A549 (cell line): ENCODE results near the gene POU1F1. TPM values are rescaled to one million over a fixed set of nuclear protein-coding genes. Genes with fewer than 3 reads are reported as not detected.
A peak's percentile ranks its signal among the peaks of the same experiment; 100 is the strongest.

Experiments
- ATAC-seq, 2 experiments: fragments of 200-7000 bp in 1 of 2; fragments of >200 bp in 1 of 2; cut with Nextera tagmentation in 1 of 2; cut with Tn5 transposase in 1 of 2; 3 replicates each; pipeline versions ENCODE4 v1.8.0 to v1.9.1; 2018 to 2020; ENCODE audit warnings: mild to moderate bottlenecking in 1 of 2, moderate library complexity in 1 of 2
- CTCF ChIA-PET: fragments of 300-600 bp; sonication (Branson Sonifier 250); formaldehyde crosslinking; extraction: SDS; loops from one replicate; lab custom pipeline; 2021; ENCODE audit warnings: antibody characterized with exemption, inconsistent platforms; lab: Yijun Ruan, JAX
- POLR2A ChIA-PET: fragments of 350-600 bp; formaldehyde crosslinking; extraction: SDS; loops from one replicate; lab custom pipeline; 2021; ENCODE audit warnings: antibody characterized with exemption, inconsistent platforms; lab: Yijun Ruan, JAX
- DNase-seq, 2 experiments: peaks; one replicate each; pipeline versions ENCODE4 v3.0.0 to v3.0.0-alpha.2; 2011 to 2016; ENCODE audit warnings: low read depth in 1 of 2, low spot score in 1 of 2
- FAIRE-seq: peaks from 2 replicates; lab custom pipeline; 2011; peaks lifted over from hg19 to GRCh38; lab: Jason Lieb, UNC
- H3K27ac ChIP-seq, 2 experiments: fragments of >200 bp; sonication (Bioruptor Twin); formaldehyde crosslinking; 3 replicates each; pipeline ENCODE4 v1.5.1; 2016 to 2017
- H3K4me1 ChIP-seq: fragments of >200 bp; sonication (Bioruptor Twin); formaldehyde crosslinking; 3 replicates; pipeline ENCODE4 v1.6.1; 2016
- H3K4me2 ChIP-seq: fragments of >200 bp; sonication (Bioruptor Twin); formaldehyde crosslinking; 3 replicates; pipeline ENCODE4 v1.6.1; 2016
- H3K4me3 ChIP-seq: fragments of >200 bp; sonication (Bioruptor Twin); formaldehyde crosslinking; 3 replicates; pipeline ENCODE4 v1.5.1; 2016
- H3K9me3 ChIP-seq: fragments of >200 bp; sonication (Bioruptor Twin); formaldehyde crosslinking; 3 replicates; pipeline ENCODE4 v1.6.1; 2016
- CEBPB ChIP-seq, 2 experiments: fragments of >200 bp in 1 of 2; sonication (Bioruptor Twin) in 1 of 2; formaldehyde crosslinking in 1 of 2; IDR thresholded peaks; 2 replicates each; pipeline ENCODE4 v1.6.1; 2012 to 2016
- CHD2 ChIP-seq: fragments of 150-350 bp; IDR thresholded peaks from 2 replicates; pipeline ENCODE4 v1.6.1; 2014; ENCODE audit warnings: low read length; ENCODE audit not compliant: partially characterized antibody
- CHD4 ChIP-seq: fragments of 200-600 bp; sonication (generic); IDR thresholded peaks from 2 replicates; pipeline ENCODE4 v1.6.1; 2016; ENCODE audit warnings: antibody characterized with exemption, mild to moderate bottlenecking, borderline replicate concordance
- FOXS1 ChIP-seq: fragments of 250-450 bp; sonication (Bioruptor Pico); IDR thresholded peaks from 2 replicates; pipeline ENCODE4 v1.5.0; 2020; ENCODE audit warnings: mild to moderate bottlenecking, moderate library complexity
- GATA3 ChIP-seq: IDR thresholded peaks from 2 replicates; pipeline ENCODE4 v1.6.1; 2012; ENCODE audit warnings: borderline replicate concordance
- HDAC2 ChIP-seq: fragments of 200-600 bp; sonication (generic); IDR thresholded peaks from 2 replicates; pipeline ENCODE4 v1.6.1; 2016
- HEYL ChIP-seq: fragments of 250-450 bp; sonication (Bioruptor Pico); IDR thresholded peaks from 2 replicates; pipeline ENCODE4 v1.8.0; 2021; ENCODE audit warnings: mild to moderate bottlenecking, moderate library complexity
- HOXB13 ChIP-seq: fragments of 250-450 bp; sonication (Bioruptor Pico); IDR thresholded peaks from 2 replicates; pipeline ENCODE4 v1.5.0; 2020; ENCODE audit warnings: low read depth, mild to moderate bottlenecking, moderate library complexity
- HOXB5 ChIP-seq: fragments of 250-450 bp; sonication (Bioruptor Pico); IDR thresholded peaks from 2 replicates; pipeline ENCODE4 v1.5.0; 2020; ENCODE audit warnings: mild to moderate bottlenecking, moderate library complexity
- JUNB ChIP-seq: fragments of >200 bp; sonication (Bioruptor Twin); formaldehyde crosslinking; IDR thresholded peaks from 2 replicates; pipeline ENCODE4 v1.6.1; 2016
- KDM1A ChIP-seq: fragments of 200-600 bp; sonication (generic); IDR thresholded peaks from 2 replicates; pipeline ENCODE4 v1.6.1; 2016; ENCODE audit warnings: low read depth, mild to moderate bottlenecking
- MAFK ChIP-seq: fragments of 450-650 bp; IDR thresholded peaks from 2 replicates; pipeline ENCODE4 v1.6.1; 2014; ENCODE audit not compliant: partially characterized antibody
- PHF8 ChIP-seq: fragments of 200-600 bp; sonication (generic); IDR thresholded peaks from 2 replicates; pipeline ENCODE4 v1.6.1; 2016; ENCODE audit warnings: low read depth, mild to moderate bottlenecking, antibody characterized with exemption, moderate library complexity, borderline replicate concordance
- POLR2A ChIP-seq: IDR thresholded peaks from 2 replicates; pipeline ENCODE4 v1.6.1; 2012; ENCODE audit warnings: mild to moderate bottlenecking, low read length
- RCOR1 ChIP-seq: fragments of 150-350 bp; IDR thresholded peaks from 2 replicates; pipeline ENCODE4 v1.6.1; 2014; ENCODE audit warnings: antibody characterized with exemption, low read length, low read depth
- RNF2 ChIP-seq: fragments of 200-600 bp; sonication (generic); IDR thresholded peaks from 2 replicates; pipeline ENCODE4 v1.6.1; 2016; ENCODE audit warnings: low read depth, mild to moderate bottlenecking, antibody characterized with exemption, moderate library complexity, borderline replicate concordance
- SREBF2 ChIP-seq: fragments of 450-650 bp; IDR thresholded peaks from 2 replicates; pipeline ENCODE4 v1.6.1; 2014; ENCODE audit warnings: mild to moderate bottlenecking, moderate library complexity
- TFCP2L1 ChIP-seq: fragments of 250-450 bp; sonication (Bioruptor Pico); IDR thresholded peaks from 2 replicates; pipeline ENCODE4 v1.5.0; 2021; ENCODE audit warnings: mild to moderate bottlenecking
- WGBS: methylation state at CpG from one replicate; pipeline ENCODE4 v1.1.6; 2017; ENCODE audit errors: missing lambda C conversion rate; 5-methylcytosine and 5-hydroxymethylcytosine counted together
- polyA plus RNA-seq, 4 experiments: library from polyadenylated mRNA; depleted of rRNA in 3 of 4; stranded (reverse); fragments of >200 nt; fragmentation: RNase III in 1 of 4; extraction: RNeasy Plus Mini Kit Qiagen cat#74134 plus additional on column Dnase treatment in 1 of 4; gene quantifications; 2 replicates in 3 of 4; 3 replicates in 1 of 4; pipeline ENCODE4 v1.2.3, GENCODE V29; 2011 to 2017
- TF ChIP-seq, protein P1 (sequence below): IDR thresholded peaks from 2 replicates; pipeline ENCODE4 v1.6.1; 2012
- TF ChIP-seq, protein P2 (sequence below): IDR thresholded peaks from 2 replicates; pipeline ENCODE4 v1.6.1; 2012
- TF ChIP-seq, protein P3 (sequence below): fragments of >200 bp; sonication (Bioruptor Twin); formaldehyde crosslinking; IDR thresholded peaks from 3 replicates; pipeline ENCODE4 v1.5.1; 2016
- TF ChIP-seq, protein P4 (sequence below): fragments of 200-600 bp; sonication (generic); IDR thresholded peaks from 2 replicates; pipeline ENCODE4 v1.6.1; 2016; ENCODE audit warnings: antibody characterized with exemption, mild to moderate bottlenecking, moderate library complexity

POU1F1 gene
- polyA plus RNA-seq, 2 of the 4 experiments (the other 2 are of a cell fraction), result 0.59 TPM; not detected in 1

DNA sequence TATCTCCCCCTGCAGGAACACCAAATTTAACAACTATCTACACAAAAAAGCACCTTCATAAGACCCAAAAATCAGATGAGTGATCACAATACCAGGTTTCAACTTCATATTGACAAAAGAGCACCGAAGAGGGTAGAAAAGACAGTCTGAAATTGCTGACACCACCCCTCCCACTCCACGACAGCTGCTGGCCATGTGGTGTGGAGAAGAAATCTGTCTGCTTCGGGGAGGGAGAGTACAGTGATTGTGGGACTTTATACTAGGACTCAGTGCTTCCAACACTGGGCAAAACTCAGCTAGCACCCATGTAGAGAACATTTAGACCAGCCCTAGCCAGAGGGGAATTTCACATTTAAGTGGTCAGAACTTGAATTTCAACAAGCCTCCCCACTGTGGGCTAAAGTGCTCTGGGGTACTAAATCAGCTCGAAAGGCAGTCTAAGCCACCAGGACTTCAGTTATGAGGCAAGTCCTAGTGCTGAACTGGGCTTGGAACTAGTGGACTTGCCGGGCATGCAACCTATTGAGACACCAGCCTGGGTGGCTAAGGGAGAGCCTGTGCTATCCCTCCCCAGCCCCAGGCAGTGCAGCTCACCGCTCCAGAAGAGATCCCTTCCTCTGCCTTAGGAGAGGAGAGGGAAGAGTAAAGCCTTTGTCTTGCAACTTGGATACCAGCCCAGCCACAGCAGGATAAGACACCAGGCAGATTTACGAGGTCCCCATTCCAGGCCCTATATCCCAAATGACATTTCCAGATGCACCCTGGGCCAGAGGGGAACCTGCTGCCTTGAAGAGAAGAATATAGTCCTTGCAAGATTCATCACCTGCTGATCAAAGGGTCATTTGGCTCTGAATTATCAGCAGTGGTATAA lies 44.6 kb upstream of the POU1F1 start:
- Histone ChIP-seq H3K4me2 (peak overlapping the region; percentile 27; the same call in 2 of the 3 replicates), H3K4me3 (no peak overlapping the region), H3K4me1 (peaks cover 47% of the 10 kb centered on the region), H3K27ac (peak overlapping the region; percentile 53 to 77; a peak in 5 of 6 replicates), H3K9me3 (no peaks in the 10 kb centered on the region; the same call in 2 of the 3 replicates)
- ATAC-seq (peak in 1 of 2 experiments; percentile 60; a peak in 2 of 6 replicates), DNase-seq (no peak), FAIRE-seq (no peak)
- ChIA-PET CTCF (interaction anchor here (1.4 kb wide), 1 partner anchor 10 kb away, joined by 3 read pairs; no protein-coding TSS in a partner anchor), POLR2A (no interaction called here)
- no peak for TF ChIP-seq SREBF2
- TF ChIP-seq CHD4, result no peak
- no peak for TF ChIP-seq CHD2
- TF ChIP-seq, protein P1, sequence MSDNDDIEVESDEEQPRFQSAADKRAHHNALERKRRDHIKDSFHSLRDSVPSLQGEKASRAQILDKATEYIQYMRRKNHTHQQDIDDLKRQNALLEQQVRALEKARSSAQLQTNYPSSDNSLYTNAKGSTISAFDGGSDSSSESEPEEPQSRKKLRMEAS, result no peak
- TF ChIP-seq KDM1A, result no peak
- TF ChIP-seq JUNB, result no peak
- TF ChIP-seq PHF8, result no peak
- TF ChIP-seq TFCP2L1 (CRISPR knock-in tag), result no peak
- TF ChIP-seq RNF2, result no peak
- no peak for TF ChIP-seq POLR2A
- TF ChIP-seq HOXB13 (CRISPR knock-in tag), result no peak
- no peak for TF ChIP-seq MAFK
- no peak for TF ChIP-seq FOXS1
- TF ChIP-seq HDAC2, result no peak
- TF ChIP-seq HOXB5 (CRISPR knock-in tag), result no peak
- TF ChIP-seq HEYL (CRISPR knock-in tag), result no peak
- TF ChIP-seq, protein P2, sequence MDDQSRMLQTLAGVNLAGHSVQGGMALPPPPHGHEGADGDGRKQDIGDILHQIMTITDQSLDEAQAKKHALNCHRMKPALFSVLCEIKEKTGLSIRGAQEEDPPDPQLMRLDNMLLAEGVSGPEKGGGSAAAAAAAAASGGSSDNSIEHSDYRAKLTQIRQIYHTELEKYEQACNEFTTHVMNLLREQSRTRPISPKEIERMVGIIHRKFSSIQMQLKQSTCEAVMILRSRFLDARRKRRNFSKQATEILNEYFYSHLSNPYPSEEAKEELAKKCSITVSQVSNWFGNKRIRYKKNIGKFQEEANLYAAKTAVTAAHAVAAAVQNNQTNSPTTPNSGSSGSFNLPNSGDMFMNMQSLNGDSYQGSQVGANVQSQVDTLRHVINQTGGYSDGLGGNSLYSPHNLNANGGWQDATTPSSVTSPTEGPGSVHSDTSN, result no peak
- WGBS, result 79% methylated on average over 7 of the region's 7 CpGs

DNA sequence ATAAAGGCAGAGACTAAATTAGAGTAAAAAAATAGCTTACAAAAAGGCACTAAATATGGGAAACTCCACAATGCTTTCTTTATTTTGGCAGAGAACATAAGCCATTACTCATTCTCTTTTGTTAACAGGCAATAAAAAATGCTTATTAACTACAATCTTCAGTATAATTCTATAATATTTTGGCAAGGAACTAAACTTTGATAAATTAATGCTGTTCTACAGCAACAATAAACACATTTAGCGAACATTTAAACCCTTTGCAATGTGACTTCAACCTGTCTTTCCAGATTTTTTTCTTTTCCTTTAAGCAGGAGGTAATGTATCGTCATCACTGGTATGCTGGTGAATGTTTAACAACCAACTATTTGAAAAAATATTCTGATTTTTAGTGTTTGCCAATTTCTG lies 42.2 kb upstream of the POU1F1 start:
- FAIRE-seq (no peak), DNase-seq (no peak), ATAC-seq (peak in 1 of 2 experiments; percentile 23; a peak in 1 of 6 replicates)
- CTCF ChIA-PET, result no interaction called here
- no peak for TF ChIP-seq FOXS1
- TF ChIP-seq RCOR1, result no peak
- TF ChIP-seq CEBPB (IDR thresholded peaks at IDR 0.05), result no peak
- 0 out of 2 replicates have a peak, but pooled peaks have one; percentile 29 for TF ChIP-seq GATA3
- peak overlapping the region; percentile 67 to 78 for H3K27ac ChIP-seq
- 10% methylated on average over 2 of the region's 2 CpGs for WGBS
- no peak overlapping the region for H3K4me3 ChIP-seq
- no peaks in the 10 kb centered on the region for H3K9me3 ChIP-seq
- POLR2A ChIA-PET, result no interaction called here
- peaks cover 47% of the 10 kb centered on the region for H3K4me1 ChIP-seq
- peak overlapping the region; percentile 66 for H3K4me2 ChIP-seq

DNA sequence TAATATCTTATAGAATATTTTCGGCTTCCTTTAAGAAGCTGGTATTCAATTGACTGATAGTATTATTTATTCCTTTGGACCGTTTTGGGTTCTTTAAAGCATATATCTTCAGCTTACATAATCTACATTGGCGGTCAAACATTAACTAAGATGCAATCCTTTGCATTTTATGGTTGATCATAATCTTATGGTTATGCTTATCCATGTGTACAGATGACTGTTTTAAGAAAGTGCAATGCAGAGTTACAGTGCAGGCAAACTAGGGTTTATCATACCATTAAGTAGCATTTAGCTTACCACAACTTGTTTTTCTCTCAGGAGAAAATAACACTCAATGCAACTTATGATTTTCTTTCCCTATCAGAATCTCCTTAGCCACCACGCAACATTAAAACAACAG lies 41.4 kb upstream of the POU1F1 start:
- TF ChIP-seq HEYL (CRISPR knock-in tag) (no peak), GATA3 (peak; percentile 18; the same call in 1 of the 2 replicates)
- TF ChIP-seq, protein P3, sequence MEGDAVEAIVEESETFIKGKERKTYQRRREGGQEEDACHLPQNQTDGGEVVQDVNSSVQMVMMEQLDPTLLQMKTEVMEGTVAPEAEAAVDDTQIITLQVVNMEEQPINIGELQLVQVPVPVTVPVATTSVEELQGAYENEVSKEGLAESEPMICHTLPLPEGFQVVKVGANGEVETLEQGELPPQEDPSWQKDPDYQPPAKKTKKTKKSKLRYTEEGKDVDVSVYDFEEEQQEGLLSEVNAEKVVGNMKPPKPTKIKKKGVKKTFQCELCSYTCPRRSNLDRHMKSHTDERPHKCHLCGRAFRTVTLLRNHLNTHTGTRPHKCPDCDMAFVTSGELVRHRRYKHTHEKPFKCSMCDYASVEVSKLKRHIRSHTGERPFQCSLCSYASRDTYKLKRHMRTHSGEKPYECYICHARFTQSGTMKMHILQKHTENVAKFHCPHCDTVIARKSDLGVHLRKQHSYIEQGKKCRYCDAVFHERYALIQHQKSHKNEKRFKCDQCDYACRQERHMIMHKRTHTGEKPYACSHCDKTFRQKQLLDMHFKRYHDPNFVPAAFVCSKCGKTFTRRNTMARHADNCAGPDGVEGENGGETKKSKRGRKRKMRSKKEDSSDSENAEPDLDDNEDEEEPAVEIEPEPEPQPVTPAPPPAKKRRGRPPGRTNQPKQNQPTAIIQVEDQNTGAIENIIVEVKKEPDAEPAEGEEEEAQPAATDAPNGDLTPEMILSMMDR, result no peak
- TF ChIP-seq, protein P4, sequence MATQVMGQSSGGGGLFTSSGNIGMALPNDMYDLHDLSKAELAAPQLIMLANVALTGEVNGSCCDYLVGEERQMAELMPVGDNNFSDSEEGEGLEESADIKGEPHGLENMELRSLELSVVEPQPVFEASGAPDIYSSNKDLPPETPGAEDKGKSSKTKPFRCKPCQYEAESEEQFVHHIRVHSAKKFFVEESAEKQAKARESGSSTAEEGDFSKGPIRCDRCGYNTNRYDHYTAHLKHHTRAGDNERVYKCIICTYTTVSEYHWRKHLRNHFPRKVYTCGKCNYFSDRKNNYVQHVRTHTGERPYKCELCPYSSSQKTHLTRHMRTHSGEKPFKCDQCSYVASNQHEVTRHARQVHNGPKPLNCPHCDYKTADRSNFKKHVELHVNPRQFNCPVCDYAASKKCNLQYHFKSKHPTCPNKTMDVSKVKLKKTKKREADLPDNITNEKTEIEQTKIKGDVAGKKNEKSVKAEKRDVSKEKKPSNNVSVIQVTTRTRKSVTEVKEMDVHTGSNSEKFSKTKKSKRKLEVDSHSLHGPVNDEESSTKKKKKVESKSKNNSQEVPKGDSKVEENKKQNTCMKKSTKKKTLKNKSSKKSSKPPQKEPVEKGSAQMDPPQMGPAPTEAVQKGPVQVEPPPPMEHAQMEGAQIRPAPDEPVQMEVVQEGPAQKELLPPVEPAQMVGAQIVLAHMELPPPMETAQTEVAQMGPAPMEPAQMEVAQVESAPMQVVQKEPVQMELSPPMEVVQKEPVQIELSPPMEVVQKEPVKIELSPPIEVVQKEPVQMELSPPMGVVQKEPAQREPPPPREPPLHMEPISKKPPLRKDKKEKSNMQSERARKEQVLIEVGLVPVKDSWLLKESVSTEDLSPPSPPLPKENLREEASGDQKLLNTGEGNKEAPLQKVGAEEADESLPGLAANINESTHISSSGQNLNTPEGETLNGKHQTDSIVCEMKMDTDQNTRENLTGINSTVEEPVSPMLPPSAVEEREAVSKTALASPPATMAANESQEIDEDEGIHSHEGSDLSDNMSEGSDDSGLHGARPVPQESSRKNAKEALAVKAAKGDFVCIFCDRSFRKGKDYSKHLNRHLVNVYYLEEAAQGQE, result no peak
- peak overlapping the region; percentile 67 to 78; a peak in 5 of 6 replicates for H3K27ac ChIP-seq

More for the DNA sequence above, 41.4 kb upstream of the POU1F1 start:
- Histone ChIP-seq H3K9me3 (no peaks in the 10 kb centered on the region), H3K4me1 (peaks cover 47% of the 10 kb centered on the region), H3K4me3 (no peak overlapping the region), H3K4me2 (peak overlapping the region; percentile 66)
- DNase-seq (no peak), ATAC-seq (no peak), FAIRE-seq (peak; percentile 96)
- 42% methylated on average over 4 of the region's 4 CpGs for whole genome bisulfite sequencing
- POLR2A ChIA-PET, result no interaction called here
- CTCF ChIA-PET, result no interaction called here
